ENCODE results near the gene FXYD3. TPM values are rescaled to one million over a fixed set of nuclear protein-coding genes. Genes with fewer than 3 reads are reported as not detected.

The FXYD3 gene
- total and polyA plus RNA-seq, 2 experiments from 2014 or later = 0.81 TPM; not detected in 1

GRCh38 chr19:35109395-35110112 lies 6.1 kb upstream of the FXYD3 start (continued):
- no peak for TF ChIP-seq ZNF462 (CRISPR knock-in tag; IDR thresholded peaks at IDR 0.05)

GRCh38 chr19:35110974-35111373 lies 4.6 kb upstream of the FXYD3 start:
- ATAC-seq (no peak), DNase-seq (ENCODE audit: low spot score) (no peak)
- H3K27ac ChIP-seq (ENCODE audit: low read depth) = no peak overlapping the region
- no peak overlapping the region for H2AFZ ChIP-seq
- no peak overlapping the region for H3K4me2 ChIP-seq
- H3K9me3 Mint-ChIP-seq = no peaks in the 10 kb centered on the region; the same call in 2 of the 3 replicates
- H3K4me1 Mint-ChIP-seq = peaks cover 32% of the 10 kb centered on the region
- peaks cover 16% of the 10 kb centered on the region for H3K4me1 ChIP-seq (ENCODE audit: insufficient read depth)
- TF ChIP-seq POLR2AphosphoS5 (IDR thresholded peaks at IDR 0.05; ENCODE audit: low read depth) = no peak
- no peaks in the 10 kb centered on the region for H3F3A ChIP-seq (replicated peaks; ENCODE audit: low read depth)
- no peak overlapping the region for H3K4me3 ChIP-seq
- H3K36me3 Mint-ChIP-seq (ENCODE audit: low read depth) = peaks cover 10% of the 10 kb centered on the region; the same call in 1 of the 3 replicates
- no peak overlapping the region for H3K27ac Mint-ChIP-seq
- no peaks in the 10 kb centered on the region for H3K9me2 ChIP-seq (ENCODE audit: insufficient read depth)
- H3K36me3 ChIP-seq (ENCODE audit: insufficient read depth) = no peaks in the 10 kb centered on the region
- H3K27me3 ChIP-seq (ENCODE audit: insufficient read depth) = no peaks in the 10 kb centered on the region
- no peaks in the 10 kb centered on the region for H3K79me2 ChIP-seq (replicated peaks; ENCODE audit: insufficient read depth)
- H3K27me3 Mint-ChIP-seq (ENCODE audit: insufficient read depth, low read depth, poor library complexity) = peaks cover 23% of the 10 kb centered on the region
- no peak overlapping the region for H3K4me3 Mint-ChIP-seq
- no peaks in the 10 kb centered on the region for H4K20me1 ChIP-seq (replicated peaks; ENCODE audit: insufficient read depth)

Measured in GM23338 (cell line).